Dendritic cell treated with granulocyte-macrophage colony-stimulating factor and Interleukin-4, amounts not matched to agents 40 ng/mL and 50 ng/mL, for 4 days (primary cell): ENCODE results near the gene BATF3.
"Not testable (repeated sequence)": the region's sequence is repeated elsewhere in the genome, so short reads cannot be mapped to it uniquely, and the experiment has no call there.

Experiments
- H3K27ac Mint-ChIP-seq: one replicate; pipeline ENCODE4 v1.8.0; 2022; ENCODE audit warnings: mild to moderate bottlenecking, mixed read lengths
- H3K27me3 Mint-ChIP-seq: one replicate; pipeline ENCODE4 v1.8.0; 2022; ENCODE audit warnings: mild to moderate bottlenecking, mixed read lengths
- H3K36me3 Mint-ChIP-seq: one replicate; pipeline ENCODE4 v1.8.0; 2022; ENCODE audit warnings: low read depth, mixed read lengths
- H3K4me1 Mint-ChIP-seq: one replicate; pipeline ENCODE4 v1.8.0; 2022; ENCODE audit warnings: low read depth, mixed read lengths
- H3K4me3 Mint-ChIP-seq: one replicate; pipeline ENCODE4 v1.8.0; 2022; ENCODE audit warnings: mild to moderate bottlenecking, moderate library complexity, mixed read lengths
- H3K9me3 Mint-ChIP-seq: one replicate; pipeline ENCODE4 v1.8.0; 2022; ENCODE audit warnings: mixed read lengths
- intact Hi-C: fragments of 100-400 bp; cut with micrococcal nuclease; formaldehyde crosslinking; loops from one replicate; pipeline ENCODE4 v1.15.0; 2022

BATF3 gene

GRCh38 chr1:212719633-212720032 lies 20.0 kb upstream of the BATF3 start:
- Mint-ChIP-seq H3K9me3 (no peaks in the 10 kb centered on the region), H3K4me1 (peaks cover 49% of the 10 kb centered on the region), H3K27me3 (peaks cover 15% of the 10 kb centered on the region), H3K27ac (no peak overlapping the region), H3K4me3 (no peak overlapping the region), H3K36me3 (no peaks in the 10 kb centered on the region)
- intact Hi-C loops = loop anchor here (5.0 kb wide), 1 partner anchor 52 kb away; no protein-coding TSS in a partner anchor

- peaks cover 16% of the 10 kb centered on the region for H3K27me3 Mint-ChIP-seq
- no peak overlapping the region for H3K4me3 Mint-ChIP-seq
- H3K9me3 Mint-ChIP-seq = no peaks in the 10 kb centered on the region
- H3K36me3 Mint-ChIP-seq = no peaks in the 10 kb centered on the region
- intact Hi-C loops = loop anchor here (5.0 kb wide), 1 partner anchor 51 kb away; no protein-coding TSS in a partner anchor
- peaks cover 43% of the 10 kb centered on the region for H3K4me1 Mint-ChIP-seq
- H3K27ac Mint-ChIP-seq = peak overlapping the region; percentile 40
Observed at GRCh38 chr1:212718499-212718898, 18.9 kb upstream of the BATF3 start.

GRCh38 chr1:212716161-212716560 lies 16.5 kb upstream of the BATF3 start:
- H3K9me3 Mint-ChIP-seq = no peaks in the 10 kb centered on the region
- H3K4me3 Mint-ChIP-seq = no peak overlapping the region
- no peaks in the 10 kb centered on the region for H3K36me3 Mint-ChIP-seq
- H3K27ac Mint-ChIP-seq = no peak overlapping the region
- intact Hi-C loops = loop anchor here (5.0 kb wide), 1 partner anchor 49 kb away; no protein-coding TSS in a partner anchor
- H3K4me1 Mint-ChIP-seq = peaks cover 38% of the 10 kb centered on the region
- H3K27me3 Mint-ChIP-seq = peaks cover 19% of the 10 kb centered on the region

DNA sequence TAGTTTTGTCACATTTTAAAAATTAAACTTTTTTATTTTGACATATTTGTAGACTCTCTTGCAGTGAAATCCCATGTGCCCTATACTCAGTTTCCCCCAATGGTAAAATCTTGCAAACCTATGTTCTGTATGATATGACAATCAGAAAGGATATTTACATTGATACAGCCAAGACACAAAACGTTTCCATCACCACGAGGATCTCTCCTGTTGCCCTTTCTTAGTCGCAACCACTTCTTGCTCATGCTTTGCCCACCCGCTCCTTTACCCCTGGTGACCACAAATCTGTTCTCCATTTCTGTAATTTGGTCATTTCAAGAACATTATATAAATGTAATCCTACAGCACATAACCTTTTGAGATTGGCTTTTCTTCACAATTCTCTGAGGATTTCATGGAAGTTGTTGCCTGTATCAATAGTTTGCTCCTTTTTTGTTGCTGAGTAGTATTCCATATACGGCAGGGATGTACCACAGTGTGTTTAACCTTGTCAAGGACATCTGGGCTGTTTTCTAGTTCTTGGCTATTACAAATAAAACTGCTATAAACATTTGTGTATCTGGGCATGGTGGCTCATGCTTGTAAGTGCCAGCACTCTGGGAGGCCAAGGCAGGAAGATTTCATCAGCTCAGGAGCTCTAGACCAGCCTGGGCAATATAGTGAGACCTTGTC lies 14.0 kb upstream of the BATF3 start:
- no peaks in the 10 kb centered on the region for H3K36me3 Mint-ChIP-seq
- H3K4me1 Mint-ChIP-seq = peaks cover 55% of the 10 kb centered on the region
- H3K9me3 Mint-ChIP-seq = no peaks in the 10 kb centered on the region
- no peak overlapping the region for H3K27ac Mint-ChIP-seq
- H3K4me3 Mint-ChIP-seq = no peak overlapping the region
- intact Hi-C loops = no loop called here
- H3K27me3 Mint-ChIP-seq = peaks cover 19% of the 10 kb centered on the region

DNA sequence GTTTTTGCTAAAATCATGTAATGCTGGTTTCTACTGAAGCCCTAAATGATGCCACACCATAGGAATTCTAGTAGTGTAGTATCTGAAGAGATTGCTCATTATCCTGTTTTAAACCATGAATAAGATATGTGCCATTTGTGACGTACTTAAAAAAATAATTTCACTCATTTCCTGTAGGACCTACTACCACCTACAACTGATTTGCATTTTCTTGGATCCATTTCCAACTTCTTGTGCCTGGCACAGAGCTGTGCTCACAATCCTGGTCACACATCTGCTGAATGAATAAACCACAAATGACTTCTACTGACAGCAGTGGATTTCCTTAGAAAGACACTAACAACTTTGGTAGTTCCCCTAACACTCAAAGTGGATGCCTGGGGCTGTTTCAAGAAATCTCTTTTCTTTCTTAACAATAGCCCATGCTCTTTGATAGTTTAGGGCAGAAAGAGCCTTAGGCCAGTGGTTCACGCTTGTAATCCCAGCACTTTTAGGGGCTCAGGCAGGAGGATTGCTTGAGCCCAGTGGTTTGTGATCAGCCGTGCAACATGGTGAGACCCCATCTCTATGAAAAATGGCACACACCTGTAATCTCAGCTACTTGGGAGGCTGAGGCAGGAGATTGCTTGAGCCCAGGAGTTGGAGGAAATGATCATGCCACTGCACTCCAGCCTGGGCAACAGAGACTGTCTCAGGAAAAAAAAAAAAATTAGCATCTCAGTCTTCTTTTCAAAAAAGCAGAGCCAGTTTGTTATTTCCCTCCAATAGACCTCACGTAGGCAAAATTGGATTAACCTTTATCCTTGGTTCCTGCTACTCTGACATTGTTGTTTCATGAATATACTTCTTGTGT lies 13.0 kb upstream of the BATF3 start:
- no peaks in the 10 kb centered on the region for H3K9me3 Mint-ChIP-seq
- H3K27me3 Mint-ChIP-seq = peaks cover 17% of the 10 kb centered on the region
- H3K4me3 Mint-ChIP-seq = no peak overlapping the region
- intact Hi-C loops = no loop called here
- no peaks in the 10 kb centered on the region for H3K36me3 Mint-ChIP-seq
- H3K27ac Mint-ChIP-seq = peak overlapping the region; percentile 43
- H3K4me1 Mint-ChIP-seq = peaks cover 45% of the 10 kb centered on the region

- H3K4me1 Mint-ChIP-seq = peaks cover 44% of the 10 kb centered on the region
- peaks cover 16% of the 10 kb centered on the region for H3K27me3 Mint-ChIP-seq
- intact Hi-C loops, H3K4me3 Mint-ChIP-seq, H3K36me3 Mint-ChIP-seq, H3K27ac Mint-ChIP-seq, H3K9me3 Mint-ChIP-seq: not testable (repeated sequence)
Observed at GRCh38 chr1:212711974-212712373, 12.3 kb upstream of the BATF3 start.

DNA sequence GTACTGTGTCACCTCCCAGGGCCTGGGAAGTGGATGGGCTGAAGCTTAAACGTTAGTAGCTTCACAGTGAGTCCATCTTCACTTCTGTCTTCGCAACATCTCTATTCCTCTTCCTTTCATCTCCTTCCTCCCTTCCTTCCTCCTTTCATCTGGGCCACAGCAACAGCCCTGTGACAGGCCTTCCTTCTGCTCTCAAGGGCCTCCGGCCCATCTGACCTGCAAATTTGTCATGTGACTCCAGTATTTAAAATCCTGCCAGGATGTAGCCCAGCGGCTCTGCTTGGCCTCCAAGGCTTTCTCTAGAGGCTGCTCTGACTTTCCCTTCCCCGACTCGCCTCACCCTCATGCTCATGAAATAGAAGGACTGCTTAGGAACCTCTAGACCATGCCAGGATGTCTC lies 10.9 kb upstream of the BATF3 start:
- Mint-ChIP-seq H3K4me1 (peaks cover 38% of the 10 kb centered on the region), H3K27me3 (peaks cover 7% of the 10 kb centered on the region), H3K27ac (peak overlapping the region; percentile 0), H3K36me3 (no peaks in the 10 kb centered on the region), H3K9me3 (no peaks in the 10 kb centered on the region), H3K4me3 (no peak overlapping the region)
- intact Hi-C loops = no loop called here

GRCh38 chr1:212703991-212704564 lies 4.4 kb upstream of the BATF3 start:
- Mint-ChIP-seq H3K27me3 (peaks cover 13% of the 10 kb centered on the region), H3K4me1 (peaks cover 15% of the 10 kb centered on the region), H3K9me3 (no peaks in the 10 kb centered on the region), H3K27ac (no peak overlapping the region), H3K36me3 (peaks cover 8% of the 10 kb centered on the region), H3K4me3 (no peak overlapping the region)
- intact Hi-C loops = no loop called here

DNA sequence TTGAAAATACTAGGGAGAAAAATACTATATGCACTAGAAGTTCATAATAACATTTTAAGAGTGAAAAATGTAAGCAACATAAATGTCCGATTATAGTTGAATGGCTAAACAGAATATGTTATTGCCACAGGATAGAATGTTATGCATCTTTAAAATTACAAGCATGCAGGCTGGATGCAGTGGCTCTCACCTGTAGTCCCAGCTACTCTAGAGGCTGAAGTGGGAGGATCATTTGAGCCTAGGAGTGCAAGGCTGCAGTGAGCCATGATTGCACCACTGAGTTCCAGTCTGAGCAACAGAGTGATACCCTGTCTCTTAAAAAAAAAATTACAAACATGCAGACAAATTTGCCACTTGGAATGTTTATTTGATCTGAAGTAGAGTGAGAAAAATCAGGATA lies 3.0 kb upstream of the BATF3 start:
- Mint-ChIP-seq H3K4me1 (peaks cover 22% of the 10 kb centered on the region), H3K9me3 (no peaks in the 10 kb centered on the region), H3K4me3 (no peak overlapping the region), H3K27ac (no peak overlapping the region), H3K36me3 (peaks cover 14% of the 10 kb centered on the region), H3K27me3 (peaks cover 13% of the 10 kb centered on the region)
- intact Hi-C loops = no loop called here

- H3K9me3 Mint-ChIP-seq = no peaks in the 10 kb centered on the region
- peaks cover 14% of the 10 kb centered on the region for H3K36me3 Mint-ChIP-seq
- intact Hi-C loops = no loop called here
- H3K4me3 Mint-ChIP-seq = no peak overlapping the region
- no peak overlapping the region for H3K27ac Mint-ChIP-seq
- H3K4me1 Mint-ChIP-seq = peaks cover 30% of the 10 kb centered on the region
- peaks cover 13% of the 10 kb centered on the region for H3K27me3 Mint-ChIP-seq
Observed at GRCh38 chr1:212701910-212702309, 2.3 kb upstream of the BATF3 start.

DNA sequence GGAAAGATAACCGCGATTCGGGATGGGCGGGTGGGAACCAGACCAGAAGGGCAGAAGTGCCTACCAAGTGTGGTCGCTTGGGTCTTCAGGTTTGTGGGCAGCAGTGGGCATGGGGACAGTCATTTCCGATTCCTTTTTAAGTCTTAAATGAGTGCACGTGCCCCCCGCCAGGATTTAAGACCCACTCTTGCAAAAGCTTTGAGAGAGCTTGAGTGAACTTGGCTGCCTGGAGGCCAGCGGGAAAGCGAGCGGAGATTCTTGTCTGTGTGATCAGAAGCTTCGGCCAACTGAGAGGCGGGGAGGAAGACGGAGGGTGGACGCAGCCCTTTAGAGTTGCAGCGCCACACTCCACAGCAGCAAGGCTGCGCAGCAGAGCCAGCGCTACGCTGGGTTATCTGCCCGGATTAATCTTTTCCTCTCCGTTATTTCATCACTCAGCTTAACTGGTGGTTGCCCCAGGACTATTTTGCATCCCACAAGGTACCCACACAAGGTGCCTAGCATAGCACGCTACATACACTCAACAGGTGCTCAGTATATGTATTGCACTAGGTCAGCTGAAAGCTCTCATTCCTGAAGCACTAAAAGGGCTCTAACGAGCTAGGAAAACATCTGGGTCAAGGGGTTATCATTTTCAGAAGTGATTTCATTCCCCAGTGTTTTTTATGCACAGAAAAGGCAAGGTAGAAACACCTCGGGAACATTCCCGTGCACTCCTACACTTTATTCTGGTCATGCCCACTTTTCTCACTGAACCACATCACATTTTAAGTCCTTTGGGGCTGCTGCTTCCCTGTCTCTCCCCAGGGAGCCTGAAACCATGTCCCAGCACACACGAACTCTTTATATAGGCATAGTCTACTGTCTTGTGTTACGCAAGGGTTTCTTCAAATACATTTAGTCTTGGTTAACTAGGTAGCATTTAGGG lies 1.5 kb upstream of the BATF3 start:
- Mint-ChIP-seq H3K36me3 (peaks cover 14% of the 10 kb centered on the region), H3K4me3 (peak overlapping the region; percentile 92), H3K27me3 (peaks cover 13% of the 10 kb centered on the region), H3K9me3 (no peaks in the 10 kb centered on the region), H3K4me1 (peaks cover 37% of the 10 kb centered on the region), H3K27ac (peak overlapping the region; percentile 90)
- intact Hi-C loops = loop anchor here (1.0 kb wide), 1 partner anchor 34 kb away; no protein-coding TSS in a partner anchor

DNA sequence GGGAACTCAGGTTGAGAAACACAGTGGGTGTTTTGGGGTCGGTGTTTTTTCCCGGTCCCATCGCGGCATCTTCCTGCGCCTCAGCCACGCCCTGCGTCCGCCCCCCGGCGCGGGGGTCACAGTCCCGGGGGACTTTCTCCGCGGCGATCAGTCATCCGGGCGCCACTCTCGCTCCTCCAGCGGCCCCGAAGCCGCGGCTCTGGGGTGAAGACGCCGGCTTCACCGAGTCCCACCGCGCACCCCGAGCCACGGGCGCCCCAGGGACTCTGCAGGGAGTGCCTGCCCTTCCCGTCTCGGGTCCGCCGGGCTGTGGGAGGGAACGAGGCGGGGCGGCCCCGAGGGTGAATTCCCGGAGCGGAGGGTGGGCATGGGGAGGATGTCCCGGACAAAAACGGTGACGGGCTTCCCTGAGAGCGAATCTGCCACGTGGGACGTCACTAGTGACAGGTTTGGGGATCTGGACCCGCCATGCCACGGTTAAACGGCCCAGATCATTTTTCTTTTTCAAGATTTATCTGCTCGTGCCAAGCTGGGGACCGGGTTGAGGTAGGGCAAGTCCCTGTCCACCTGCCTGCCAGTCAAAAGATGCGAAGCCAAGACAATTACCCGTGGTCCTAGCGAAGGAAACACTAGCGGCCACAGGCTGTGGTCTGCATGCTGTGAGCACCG lies 717 bp upstream of the BATF3 start:
- Mint-ChIP-seq H3K4me1 (peaks cover 45% of the 10 kb centered on the region), H3K27ac (peak overlapping the region; percentile 90), H3K9me3 (no peaks in the 10 kb centered on the region), H3K27me3 (peaks cover 16% of the 10 kb centered on the region), H3K36me3 (peaks cover 14% of the 10 kb centered on the region), H3K4me3 (peak overlapping the region; percentile 92)
- intact Hi-C loops = loop anchor here (1.0 kb wide), 1 partner anchor 33 kb away; no protein-coding TSS in a partner anchor
